SK-N-SH (cell line): ENCODE results near the gene PRR27. TPM values are rescaled to one million over a fixed set of nuclear protein-coding genes. Genes with fewer than 3 reads are reported as not detected.

ENCODE experiments used
- CTCF ChIA-PET: fragments of 300-600, 350-600 bp; formaldehyde crosslinking; extraction: SDS; loops from one replicate; lab custom pipeline; 2021; lab: Yijun Ruan, JAX
- POLR2A ChIA-PET: fragments of 350-600 bp; sonication (Branson Sonifier 250); formaldehyde crosslinking; extraction: SDS; loops from one replicate; lab custom pipeline; 2020; ENCODE audit warnings: antibody characterized with exemption, inconsistent platforms; lab: Yijun Ruan, JAX
- DNase-seq: peaks from one replicate; pipeline ENCODE4 v3.0.0; 2012
- H2AFZ ChIP-seq: fragments of 200-600 bp; sonication (generic); 2 replicates; pipeline ENCODE4 v1.8.1; 2016; ENCODE audit warnings: antibody characterized with exemption, mild to moderate bottlenecking, low read depth
- H3F3A ChIP-seq: fragments of 200-600 bp; sonication (generic); replicated peaks from 2 replicates; pipeline ENCODE3; 2016; ENCODE audit warnings: antibody characterized with exemption, mild to moderate bottlenecking; ENCODE audit not compliant: insufficient read depth
- H3K27ac ChIP-seq, 2 experiments: fragments of 200-500 bp in 1 of 2; fragments of 200-600 bp in 1 of 2; sonication (Bioruptor generic) in 1 of 2; sonication (generic), shearing (Covaris generic) in 1 of 2; 2 replicates each; pipeline versions ENCODE4 v1.5.1 to v1.6.1; 2014 to 2016; ENCODE audit warnings: low read depth in 2 of 2, inconsistent platforms in 1 of 2, low read length in 1 of 2, mild to moderate bottlenecking in 1 of 2, mixed read lengths in 1 of 2
- H3K27me3 ChIP-seq: fragments of 200-600 bp; sonication (generic), shearing (Covaris generic); 2 replicates; pipeline ENCODE4 v1.6.1; 2016; ENCODE audit warnings: mixed run types; ENCODE audit not compliant: insufficient read depth
- H3K36me3 ChIP-seq, 2 experiments: fragments of 200-500 bp in 1 of 2; fragments of 200-600 bp in 1 of 2; sonication (Bioruptor generic) in 1 of 2; sonication (generic) in 1 of 2; replicated peaks in 1 of 2; 2 replicates each; pipeline versions ENCODE3 to v1.5.1; 2014 to 2016; ENCODE audit warnings: low read length in 1 of 2, mild to moderate bottlenecking in 1 of 2; ENCODE audit not compliant: insufficient read depth in 2 of 2, control insufficient read depth in 1 of 2
- H3K4me1 ChIP-seq, 2 experiments: fragments of 200-500 bp in 1 of 2; fragments of 200-600 bp in 1 of 2; sonication (Bioruptor generic) in 1 of 2; sonication (generic), shearing (Covaris generic) in 1 of 2; 2 replicates each; pipeline versions ENCODE4 v1.5.1 to v1.6.1; 2014 to 2016; ENCODE audit warnings: low read depth in 1 of 2, low read length in 1 of 2, mixed run types in 1 of 2; ENCODE audit not compliant: insufficient read depth in 2 of 2, control insufficient read depth in 1 of 2
- H3K4me2 ChIP-seq: fragments of 200-600 bp; sonication (generic), shearing (Covaris generic); 2 replicates; pipeline ENCODE4 v1.6.1; 2017; ENCODE audit warnings: mixed run types
- H3K4me3 ChIP-seq, 2 experiments: fragments of 200-500 bp in 1 of 2; fragments of 200-600 bp in 1 of 2; sonication (Bioruptor generic) in 1 of 2; sonication (generic), shearing (Covaris generic) in 1 of 2; 2 replicates each; pipeline versions ENCODE4 v1.5.1 to v1.8.1; 2014 to 2016; ENCODE audit warnings: low read depth in 2 of 2, inconsistent platforms in 1 of 2, low read length in 1 of 2, mild to moderate bottlenecking in 1 of 2, mixed read lengths in 1 of 2, moderate library complexity in 1 of 2
- H3K79me2 ChIP-seq: fragments of 200-600 bp; sonication (generic); 2 replicates; pipeline ENCODE4 v1.8.1; 2017; ENCODE audit warnings: mild to moderate bottlenecking; ENCODE audit not compliant: insufficient read depth
- H3K9ac ChIP-seq: fragments of 200-600 bp; sonication (generic); 2 replicates; pipeline ENCODE4 v1.6.1; 2017; ENCODE audit warnings: mixed run types
- H3K9me2 ChIP-seq: fragments of 200-600 bp; sonication (generic); 2 replicates; pipeline ENCODE4 v1.6.1; 2017; ENCODE audit warnings: mixed run types
- H3K9me3 ChIP-seq: fragments of 200-600 bp; sonication (generic); 2 replicates; pipeline ENCODE4 v1.6.1; 2017; ENCODE audit warnings: mixed run types, mild to moderate bottlenecking, moderate library complexity
- H4K20me1 ChIP-seq: fragments of 200-600 bp; sonication (generic); 2 replicates; pipeline ENCODE4 v1.6.1; 2017; ENCODE audit warnings: mild to moderate bottlenecking, mixed run types; ENCODE audit not compliant: insufficient read depth
- ELF1 ChIP-seq: IDR thresholded peaks from 2 replicates; pipeline ENCODE4 v1.4.0; 2012
- FOXJ3 ChIP-seq: sonication (generic); formaldehyde crosslinking; IDR thresholded peaks from 2 replicates; pipeline ENCODE4 v1.5.1; 2020; ENCODE audit warnings: mild to moderate bottlenecking, missing genetic modification reagents
- FOXM1 ChIP-seq: IDR thresholded peaks from 2 replicates; pipeline ENCODE4 v1.4.0; 2012; ENCODE audit warnings: low read depth, mild to moderate bottlenecking
- NFIC ChIP-seq: IDR thresholded peaks from 2 replicates; pipeline ENCODE4 v1.4.0; 2012; ENCODE audit warnings: borderline replicate concordance
- NRF1 ChIP-seq: IDR thresholded peaks from 2 replicates; pipeline ENCODE4 v1.6.1; 2012; ENCODE audit warnings: low read depth, mild to moderate bottlenecking, low read length
- RFX5 ChIP-seq: IDR thresholded peaks from 2 replicates; pipeline ENCODE4 v1.6.1; 2012; ENCODE audit warnings: mild to moderate bottlenecking, improper control_type of control experiment, low read length
- SMC3 ChIP-seq: IDR thresholded peaks from 2 replicates; pipeline ENCODE4 v1.6.1; 2012; ENCODE audit warnings: low read depth, low read length, improper control_type of control experiment
- TAF1 ChIP-seq: IDR thresholded peaks from 2 replicates; pipeline ENCODE4 v1.6.1; 2012; ENCODE audit warnings: low read depth, mild to moderate bottlenecking, low read length, moderate library complexity, borderline replicate concordance
- WGBS: methylation state at CpG from one replicate; pipeline ENCODE4 v1.1.6; 2017; ENCODE audit warnings: low lambda C conversion rate; 5-methylcytosine and 5-hydroxymethylcytosine counted together
- polyA plus RNA-seq, 3 experiments: library from polyadenylated mRNA; depleted of rRNA; stranded (reverse); fragments of >200 nt; gene quantifications; 2 replicates each; pipeline ENCODE4 v1.2.3, GENCODE V29; 2012
- TF ChIP-seq, protein P1 (sequence below): IDR thresholded peaks from 2 replicates; pipeline ENCODE4 v1.4.0; 2012; ENCODE audit warnings: low read depth, borderline replicate concordance
- TF ChIP-seq, protein P2 (sequence below): fragments of 200-600 bp; sonication (generic); IDR thresholded peaks from 2 replicates; pipeline ENCODE4 v1.6.1; 2017; ENCODE audit warnings: antibody characterized with exemption, mild to moderate bottlenecking, moderate library complexity
- TF ChIP-seq, protein P3 (sequence below): IDR thresholded peaks from 2 replicates; pipeline ENCODE4 v1.6.1; 2012; ENCODE audit warnings: mild to moderate bottlenecking, low read depth, low read length, moderate library complexity
- TF ChIP-seq, protein P4 (sequence below): fragments of 150-350 bp; IDR thresholded peaks from 2 replicates; pipeline ENCODE4 v1.6.1; 2016; ENCODE audit warnings: mild to moderate bottlenecking, low read depth, low read length
- TF ChIP-seq, protein P5 (sequence below): IDR thresholded peaks from 2 replicates; pipeline ENCODE4; 2012

The PRR27 gene
- polyA plus RNA-seq, 1 of the 3 experiments (the other 2 are of a cell fraction) = not detected

DNA sequence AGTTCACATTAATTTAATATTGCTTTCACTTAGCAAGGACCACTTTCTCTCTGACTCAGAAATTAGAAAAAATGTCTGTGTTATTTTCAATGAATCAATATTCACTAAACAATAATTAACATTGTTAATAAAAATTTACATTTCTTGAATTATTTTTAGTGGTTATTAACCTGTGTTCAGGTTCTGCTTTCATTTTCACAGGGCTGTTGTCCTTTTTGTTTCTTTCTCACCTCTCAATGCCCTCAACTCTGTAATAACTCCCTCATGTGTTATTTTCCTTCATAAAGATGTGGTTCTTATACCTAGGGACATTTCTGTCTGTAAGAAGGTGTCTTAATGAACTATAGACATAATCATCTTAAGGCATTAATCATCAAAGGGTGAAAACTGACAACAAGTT lies 43.1 kb upstream of the PRR27 start (continued):
- TF ChIP-seq, protein P1, sequence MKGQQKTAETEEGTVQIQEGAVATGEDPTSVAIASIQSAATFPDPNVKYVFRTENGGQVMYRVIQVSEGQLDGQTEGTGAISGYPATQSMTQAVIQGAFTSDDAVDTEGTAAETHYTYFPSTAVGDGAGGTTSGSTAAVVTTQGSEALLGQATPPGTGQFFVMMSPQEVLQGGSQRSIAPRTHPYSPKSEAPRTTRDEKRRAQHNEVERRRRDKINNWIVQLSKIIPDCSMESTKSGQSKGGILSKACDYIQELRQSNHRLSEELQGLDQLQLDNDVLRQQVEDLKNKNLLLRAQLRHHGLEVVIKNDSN = no peak

DNA sequence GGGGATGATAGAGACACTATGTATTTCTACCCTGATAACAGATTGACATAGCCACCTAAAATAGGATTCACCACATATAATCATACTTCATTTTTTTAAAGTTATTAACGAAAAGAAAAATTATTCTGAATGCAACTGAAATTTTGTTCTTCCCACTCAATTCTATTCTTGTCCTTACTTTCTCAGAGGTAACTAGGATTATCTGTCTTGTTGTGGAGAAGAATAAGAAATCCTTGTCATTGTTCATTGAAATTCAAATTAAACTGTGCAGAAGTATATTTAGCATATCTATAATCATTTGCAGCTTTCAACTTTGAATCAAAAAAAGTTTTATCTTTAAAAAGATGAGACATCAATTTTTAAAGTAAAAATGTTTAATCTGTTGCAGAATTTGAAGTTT lies 40.4 kb upstream of the PRR27 start:
- Histone ChIP-seq H3K9ac (no peak overlapping the region), H3K27me3 (no peaks in the 10 kb centered on the region), H3K27ac (no peak overlapping the region), H3F3A (no peaks in the 10 kb centered on the region), H3K9me2 (no peaks in the 10 kb centered on the region), H4K20me1 (no peaks in the 10 kb centered on the region), H3K4me3 (no peak overlapping the region), H2AFZ (no peak overlapping the region), H3K36me3 (no peaks in the 10 kb centered on the region), H3K4me1 (no peaks in the 10 kb centered on the region), H3K79me2 (no peaks in the 10 kb centered on the region), H3K9me3 (no peaks in the 10 kb centered on the region), H3K4me2 (no peak overlapping the region)
- POLR2A ChIA-PET = no interaction called here
- CTCF ChIA-PET = no interaction called here
- 2% methylated on average over 1 of the region's 1 CpG for WGBS
- TF ChIP-seq, protein P2, sequence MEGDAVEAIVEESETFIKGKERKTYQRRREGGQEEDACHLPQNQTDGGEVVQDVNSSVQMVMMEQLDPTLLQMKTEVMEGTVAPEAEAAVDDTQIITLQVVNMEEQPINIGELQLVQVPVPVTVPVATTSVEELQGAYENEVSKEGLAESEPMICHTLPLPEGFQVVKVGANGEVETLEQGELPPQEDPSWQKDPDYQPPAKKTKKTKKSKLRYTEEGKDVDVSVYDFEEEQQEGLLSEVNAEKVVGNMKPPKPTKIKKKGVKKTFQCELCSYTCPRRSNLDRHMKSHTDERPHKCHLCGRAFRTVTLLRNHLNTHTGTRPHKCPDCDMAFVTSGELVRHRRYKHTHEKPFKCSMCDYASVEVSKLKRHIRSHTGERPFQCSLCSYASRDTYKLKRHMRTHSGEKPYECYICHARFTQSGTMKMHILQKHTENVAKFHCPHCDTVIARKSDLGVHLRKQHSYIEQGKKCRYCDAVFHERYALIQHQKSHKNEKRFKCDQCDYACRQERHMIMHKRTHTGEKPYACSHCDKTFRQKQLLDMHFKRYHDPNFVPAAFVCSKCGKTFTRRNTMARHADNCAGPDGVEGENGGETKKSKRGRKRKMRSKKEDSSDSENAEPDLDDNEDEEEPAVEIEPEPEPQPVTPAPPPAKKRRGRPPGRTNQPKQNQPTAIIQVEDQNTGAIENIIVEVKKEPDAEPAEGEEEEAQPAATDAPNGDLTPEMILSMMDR = no peak
- TF ChIP-seq FOXM1 = no peak
- no peak for TF ChIP-seq TAF1
- TF ChIP-seq RFX5 = no peak
- TF ChIP-seq SMC3 = no peak
- no peak for TF ChIP-seq ELF1
- TF ChIP-seq, protein P3, sequence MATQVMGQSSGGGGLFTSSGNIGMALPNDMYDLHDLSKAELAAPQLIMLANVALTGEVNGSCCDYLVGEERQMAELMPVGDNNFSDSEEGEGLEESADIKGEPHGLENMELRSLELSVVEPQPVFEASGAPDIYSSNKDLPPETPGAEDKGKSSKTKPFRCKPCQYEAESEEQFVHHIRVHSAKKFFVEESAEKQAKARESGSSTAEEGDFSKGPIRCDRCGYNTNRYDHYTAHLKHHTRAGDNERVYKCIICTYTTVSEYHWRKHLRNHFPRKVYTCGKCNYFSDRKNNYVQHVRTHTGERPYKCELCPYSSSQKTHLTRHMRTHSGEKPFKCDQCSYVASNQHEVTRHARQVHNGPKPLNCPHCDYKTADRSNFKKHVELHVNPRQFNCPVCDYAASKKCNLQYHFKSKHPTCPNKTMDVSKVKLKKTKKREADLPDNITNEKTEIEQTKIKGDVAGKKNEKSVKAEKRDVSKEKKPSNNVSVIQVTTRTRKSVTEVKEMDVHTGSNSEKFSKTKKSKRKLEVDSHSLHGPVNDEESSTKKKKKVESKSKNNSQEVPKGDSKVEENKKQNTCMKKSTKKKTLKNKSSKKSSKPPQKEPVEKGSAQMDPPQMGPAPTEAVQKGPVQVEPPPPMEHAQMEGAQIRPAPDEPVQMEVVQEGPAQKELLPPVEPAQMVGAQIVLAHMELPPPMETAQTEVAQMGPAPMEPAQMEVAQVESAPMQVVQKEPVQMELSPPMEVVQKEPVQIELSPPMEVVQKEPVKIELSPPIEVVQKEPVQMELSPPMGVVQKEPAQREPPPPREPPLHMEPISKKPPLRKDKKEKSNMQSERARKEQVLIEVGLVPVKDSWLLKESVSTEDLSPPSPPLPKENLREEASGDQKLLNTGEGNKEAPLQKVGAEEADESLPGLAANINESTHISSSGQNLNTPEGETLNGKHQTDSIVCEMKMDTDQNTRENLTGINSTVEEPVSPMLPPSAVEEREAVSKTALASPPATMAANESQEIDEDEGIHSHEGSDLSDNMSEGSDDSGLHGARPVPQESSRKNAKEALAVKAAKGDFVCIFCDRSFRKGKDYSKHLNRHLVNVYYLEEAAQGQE = no peak
- TF ChIP-seq, protein P4, sequence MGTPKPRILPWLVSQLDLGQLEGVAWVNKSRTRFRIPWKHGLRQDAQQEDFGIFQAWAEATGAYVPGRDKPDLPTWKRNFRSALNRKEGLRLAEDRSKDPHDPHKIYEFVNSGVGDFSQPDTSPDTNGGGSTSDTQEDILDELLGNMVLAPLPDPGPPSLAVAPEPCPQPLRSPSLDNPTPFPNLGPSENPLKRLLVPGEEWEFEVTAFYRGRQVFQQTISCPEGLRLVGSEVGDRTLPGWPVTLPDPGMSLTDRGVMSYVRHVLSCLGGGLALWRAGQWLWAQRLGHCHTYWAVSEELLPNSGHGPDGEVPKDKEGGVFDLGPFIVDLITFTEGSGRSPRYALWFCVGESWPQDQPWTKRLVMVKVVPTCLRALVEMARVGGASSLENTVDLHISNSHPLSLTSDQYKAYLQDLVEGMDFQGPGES = no peak
- TF ChIP-seq FOXJ3 (CRISPR knock-in tag) = no peak
- no peak for TF ChIP-seq NRF1
- TF ChIP-seq, protein P5, sequence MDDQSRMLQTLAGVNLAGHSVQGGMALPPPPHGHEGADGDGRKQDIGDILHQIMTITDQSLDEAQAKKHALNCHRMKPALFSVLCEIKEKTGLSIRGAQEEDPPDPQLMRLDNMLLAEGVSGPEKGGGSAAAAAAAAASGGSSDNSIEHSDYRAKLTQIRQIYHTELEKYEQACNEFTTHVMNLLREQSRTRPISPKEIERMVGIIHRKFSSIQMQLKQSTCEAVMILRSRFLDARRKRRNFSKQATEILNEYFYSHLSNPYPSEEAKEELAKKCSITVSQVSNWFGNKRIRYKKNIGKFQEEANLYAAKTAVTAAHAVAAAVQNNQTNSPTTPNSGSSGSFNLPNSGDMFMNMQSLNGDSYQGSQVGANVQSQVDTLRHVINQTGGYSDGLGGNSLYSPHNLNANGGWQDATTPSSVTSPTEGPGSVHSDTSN = no peak
- TF ChIP-seq NFIC = no peak
- no peak for DNase-seq
